K562 (cell line): ENCODE measurements around the gene F2RL2. TPM values are rescaled to one million over a fixed set of nuclear protein-coding genes. Genes with fewer than 3 reads are reported as not detected.
A peak's percentile ranks its signal among the peaks of the same experiment; 100 is the strongest.

Source experiments
- CBFB ChIP-seq: sonication (generic); formaldehyde crosslinking; IDR thresholded peaks from 2 replicates; pipeline ENCODE4 v1.4.0; 2020; ENCODE audit warnings: mild to moderate bottlenecking, missing genetic modification reagents
- CC2D1A ChIP-seq: fragments of 450-650 bp; IDR thresholded peaks from 2 replicates; pipeline ENCODE4 v1.6.1; 2017; ENCODE audit warnings: mild to moderate bottlenecking
- CEBPZ ChIP-seq: fragments of 150-350 bp; IDR thresholded peaks from 2 replicates; pipeline ENCODE4 v1.6.1; 2014; ENCODE audit warnings: low read depth, mild to moderate bottlenecking, low read length, borderline replicate concordance
- CHD2 ChIP-seq: IDR thresholded peaks from 2 replicates; pipeline ENCODE4 v1.6.1; 2011; ENCODE audit warnings: low read depth, low read length
- CTCF ChIP-seq, 3 experiments: IDR thresholded peaks in 2 of 3; conservative IDR thresholded peaks in 1 of 3; 2 replicates each; pipeline ENCODE4 v1.5.1; 2011 to 2012; ENCODE audit warnings: low read length in 3 of 3, mild to moderate bottlenecking in 3 of 3, control low read depth in 2 of 3, improper control_type of control experiment in 1 of 3, inconsistent platforms in 1 of 3, low read depth in 1 of 3, mixed read lengths in 1 of 3, moderate library complexity in 1 of 3; ENCODE audit not compliant: insufficient read depth in 2 of 3
- ESRRA ChIP-seq: fragments of 450-650 bp; IDR thresholded peaks from 2 replicates; pipeline ENCODE4 v1.6.1; 2014; ENCODE audit warnings: low read depth, mild to moderate bottlenecking, moderate library complexity, borderline replicate concordance
- GABPB1 ChIP-seq: sonication (generic); formaldehyde crosslinking; IDR thresholded peaks from 2 replicates; pipeline ENCODE4 v1.8.0; 2022; ENCODE audit warnings: mild to moderate bottlenecking, missing genetic modification reagents
- GATAD2B ChIP-seq: fragments of 450-650 bp; IDR thresholded peaks from 2 replicates; pipeline ENCODE4 v1.6.1; 2017; ENCODE audit warnings: mild to moderate bottlenecking, borderline replicate concordance
- HES1 ChIP-seq: fragments of 450-650 bp; IDR thresholded peaks from 2 replicates; pipeline ENCODE4 v1.6.1; 2016; ENCODE audit warnings: low read depth, mild to moderate bottlenecking, moderate library complexity
- KLF16 ChIP-seq: IDR thresholded peaks from 2 replicates; pipeline ENCODE4 v1.6.1; 2016; ENCODE audit warnings: antibody characterized with exemption
- LCOR ChIP-seq: sonication (generic); formaldehyde crosslinking; IDR thresholded peaks from 2 replicates; pipeline ENCODE4 v1.8.0; 2022; ENCODE audit warnings: mild to moderate bottlenecking, missing genetic modification reagents
- MAFF ChIP-seq: IDR thresholded peaks from 2 replicates; pipeline ENCODE4 v1.6.1; 2012; ENCODE audit warnings: low read length, improper control_type of control experiment
- MCM5 ChIP-seq: fragments of 450-650 bp; IDR thresholded peaks from 2 replicates; pipeline ENCODE4 v1.6.1; 2016; ENCODE audit warnings: low read depth
- MEF2D ChIP-seq: conservative IDR thresholded peaks from 2 replicates; pipeline ENCODE4 v1.6.1; 2016; ENCODE audit warnings: low read depth, missing genetic modification characterization, missing compliant biosample characterization
- MYNN ChIP-seq, 2 experiments: sonication (generic); formaldehyde crosslinking in 1 of 2; IDR thresholded peaks; 2 replicates each; pipeline versions ENCODE4 v1.5.0 to v1.6.1; 2016 to 2020; ENCODE audit warnings: antibody characterized with exemption in 1 of 2, missing genetic modification reagents in 1 of 2
- NEUROD1 ChIP-seq: fragments of 150-350 bp; IDR thresholded peaks from 2 replicates; pipeline ENCODE4 v1.6.1; 2014; ENCODE audit warnings: borderline replicate concordance, low read length, low read depth; ENCODE audit not compliant: partially characterized antibody
- NFYB ChIP-seq: IDR thresholded peaks from 2 replicates; pipeline ENCODE4 v1.6.1; 2011; ENCODE audit warnings: mild to moderate bottlenecking, moderate library complexity; ENCODE audit not compliant: insufficient read length; ENCODE audit errors: extremely low read depth
- PML ChIP-seq: IDR thresholded peaks from 2 replicates; pipeline ENCODE4 v1.6.1; 2012; ENCODE audit warnings: low read length, inconsistent platforms
- RAD21 ChIP-seq, 2 experiments: fragments of 250-450 bp in 1 of 2; fragments of 450-650 bp in 1 of 2; sonication (Bioruptor Pico) in 1 of 2; formaldehyde crosslinking in 1 of 2; IDR thresholded peaks in 1 of 2; conservative IDR thresholded peaks in 1 of 2; 2 replicates each; pipeline versions ENCODE4 v1.4.0 to v1.8.0; 2020 to 2022; ENCODE audit warnings: mild to moderate bottlenecking in 2 of 2, moderate library complexity in 1 of 2
- RUNX1 ChIP-seq: sonication (generic); IDR thresholded peaks from 2 replicates; pipeline ENCODE4 v1.6.1; 2016; ENCODE audit warnings: antibody characterized with exemption, low read depth
- STAG1 ChIP-seq: sonication (generic); formaldehyde crosslinking; IDR thresholded peaks from 2 replicates; pipeline ENCODE4 v1.5.0; 2020; ENCODE audit warnings: missing genetic modification reagents, borderline replicate concordance
- ZBTB1 ChIP-seq: sonication (generic); formaldehyde crosslinking; IDR thresholded peaks from 2 replicates; pipeline ENCODE4 v1.8.1; 2023; ENCODE audit warnings: missing genetic modification reagents, low read depth, mild to moderate bottlenecking, borderline replicate concordance
- ZNF324 ChIP-seq: fragments of 250-450 bp; sonication (Bioruptor Pico); IDR thresholded peaks from 2 replicates; pipeline ENCODE4 v1.4.0; 2020; ENCODE audit warnings: mild to moderate bottlenecking
- ZNF384 ChIP-seq: IDR thresholded peaks from 2 replicates; pipeline ENCODE4 v1.6.1; 2012; ENCODE audit warnings: low read depth, low read length, improper control_type of control experiment
- polyA plus RNA-seq, 8 experiments: library from polyadenylated mRNA; depleted of rRNA in 4 of 8; stranded (reverse) in 5 of 8; unstranded in 3 of 8; fragments of >200 nt; fragmentation: Nextera tagmentation in 2 of 8; fragmentation: Illumina TruSeq in 1 of 8; extraction: Ambion mirVana in 2 of 8; extraction: Trizol in 1 of 8; gene quantifications; 2 replicates each; pipeline versions ENCODE4 v1.2.1 to v1.2.3, GENCODE V29; 2011 to 2014; ENCODE audit warnings: inconsistent platforms in 1 of 8, missing spikeins in 1 of 8
- total RNA-seq, 7 experiments: library from RNA; depleted of rRNA in 6 of 7; stranded (reverse); fragments of >200 nt in 6 of 7; fragmentation: Illumina TruSeq in 2 of 7; extraction: Trizol in 2 of 7; gene quantifications; 2 replicates each; pipeline versions ENCODE4 v1.2.1 to v1.2.3, GENCODE V29; 2011 to 2021; ENCODE audit warnings: low replicate concordance in 1 of 7

F2RL2 gene
- total and polyA plus RNA-seq, 9 of the 15 experiments (the other 6 are each of a cell fraction or from before 2014, with no cell fraction given): 0.03 to 0.12 (median 0.06) TPM; not detected in 3

GRCh38 chr5:76601470-76601869, 21.7 kb downstream of the F2RL2 start (continued):
- TF ChIP-seq NEUROD1 (no peak), MEF2D (tag) (no peak), LCOR (CRISPR knock-in tag) (0 out of 2 replicates have a peak, but pooled peaks have one; percentile 31), MAFF (no peak), MCM5 (no peak), ZNF324 (CRISPR knock-in tag) (no peak), PML (no peak), NFYB (no peak), ZNF384 (0 out of 2 replicates have a peak, but pooled peaks have one; percentile 5), ESRRA (no peak), HES1 (no peak), RAD21 (CRISPR knock-in tag; conservative IDR thresholded peaks at IDR 0.05 in 1 of 2, IDR thresholded peaks at IDR 0.05 in 1 of 2) (peak; percentile 87 to 96), GABPB1 (peak; percentile 24; the same call in 1 of the 2 replicates), CTCF (IDR thresholded peaks at IDR 0.05 in 2 of 3, conservative IDR thresholded peaks at IDR 0.05 in 1 of 3; ENCODE audit: insufficient read depth in 2 of 3, low read depth in 1 of 3, low read length in 3 of 3) (peak; percentile 77 to 91 (median 77)), KLF16 (no peak), STAG1 (CRISPR knock-in tag) (peak; percentile 38; the same call in 1 of the 2 replicates), CHD2 (no peak), CBFB (CRISPR knock-in tag) (no peak), CC2D1A (peak; percentile 62; the same call in 1 of the 2 replicates), ZBTB1 (CRISPR knock-in tag) (no peak), MYNN (IDR thresholded peaks at IDR 0.05) (peak; percentile 88), MYNN (CRISPR knock-in tag; IDR thresholded peaks at IDR 0.05) (no peak), CEBPZ (no peak), RUNX1 (no peak), GATAD2B (peak; percentile 23; the same call in 1 of the 2 replicates)
